IPS-20b (cell line): Measurements from ENCODE around the gene FOXP1.

Source experiments
- H3K27ac ChIP-seq: one replicate; pipeline ENCODE4 v1.5.1; 2013; ENCODE audit warnings: low read length
- H3K27me3 ChIP-seq: 2 replicates; pipeline ENCODE4 v1.6.1; 2013; ENCODE audit warnings: mild to moderate bottlenecking, low read length, inconsistent platforms; ENCODE audit not compliant: insufficient read depth
- H3K36me3 ChIP-seq: 2 replicates; pipeline ENCODE4 v1.6.1; 2013; ENCODE audit warnings: low read depth, mild to moderate bottlenecking, inconsistent platforms, low read length, moderate library complexity; ENCODE audit not compliant: insufficient read depth
- H3K4me1 ChIP-seq: 2 replicates; pipeline ENCODE4 v1.6.1; 2013; ENCODE audit warnings: mild to moderate bottlenecking, control low read depth, inconsistent platforms, low read length, moderate library complexity; ENCODE audit not compliant: insufficient read depth
- H3K4me3 ChIP-seq: 2 replicates; pipeline ENCODE4 v1.5.1; 2013; ENCODE audit warnings: mild to moderate bottlenecking, low read length, inconsistent platforms
- H3K9ac ChIP-seq: 2 replicates; pipeline ENCODE4 v1.6.1; 2013; ENCODE audit warnings: low read depth, mild to moderate bottlenecking, inconsistent platforms, low read length, moderate library complexity
- H3K9me3 ChIP-seq: 2 replicates; pipeline ENCODE4 v1.6.1; 2013; ENCODE audit warnings: mild to moderate bottlenecking, low read depth, low read length, inconsistent platforms; ENCODE audit not compliant: insufficient read depth

FOXP1 gene

GRCh38 chr3:71606582-71606981 lies 23.1 kb upstream of the FOXP1 start:
- Histone ChIP-seq H3K36me3 (no peaks in the 10 kb centered on the region), H3K9ac (no peak overlapping the region), H3K27ac (no peak overlapping the region), H3K4me1 (no peaks in the 10 kb centered on the region), H3K4me3 (no peak overlapping the region), H3K27me3 (no peaks in the 10 kb centered on the region), H3K9me3 (no peaks in the 10 kb centered on the region)

GRCh38 chr3:71602256-71602655 lies 18.7 kb upstream of the FOXP1 start:
- H3K9me3 ChIP-seq = no peaks in the 10 kb centered on the region
- no peak overlapping the region for H3K9ac ChIP-seq
- H3K4me1 ChIP-seq = no peaks in the 10 kb centered on the region
- no peak overlapping the region for H3K4me3 ChIP-seq
- no peaks in the 10 kb centered on the region for H3K36me3 ChIP-seq
- H3K27ac ChIP-seq = no peak overlapping the region
- no peaks in the 10 kb centered on the region for H3K27me3 ChIP-seq

- Histone ChIP-seq H3K27me3 (no peaks in the 10 kb centered on the region), H3K4me1 (no peaks in the 10 kb centered on the region), H3K36me3 (no peaks in the 10 kb centered on the region), H3K9ac (no peak overlapping the region), H3K4me3 (no peak overlapping the region), H3K9me3 (peaks cover 4% of the 10 kb centered on the region; the same call in 1 of the 2 replicates), H3K27ac (no peak overlapping the region)
Measured at GRCh38 chr3:71601811-71602210, 18.3 kb upstream of the FOXP1 start.

GRCh38 chr3:71600646-71601288 lies 17.2 kb upstream of the FOXP1 start:
- no peaks in the 10 kb centered on the region for H3K4me1 ChIP-seq
- no peak overlapping the region for H3K9ac ChIP-seq
- H3K27me3 ChIP-seq = no peaks in the 10 kb centered on the region
- H3K4me3 ChIP-seq = no peak overlapping the region
- H3K36me3 ChIP-seq = no peaks in the 10 kb centered on the region
- H3K27ac ChIP-seq = no peak overlapping the region
- peaks cover 14% of the 10 kb centered on the region for H3K9me3 ChIP-seq

GRCh38 chr3:71599416-71599815 lies 15.9 kb upstream of the FOXP1 start:
- no peak overlapping the region for H3K9ac ChIP-seq
- H3K4me1 ChIP-seq = no peaks in the 10 kb centered on the region
- no peaks in the 10 kb centered on the region for H3K27me3 ChIP-seq
- H3K4me3 ChIP-seq = no peak overlapping the region
- no peaks in the 10 kb centered on the region for H3K36me3 ChIP-seq
- peaks cover 15% of the 10 kb centered on the region for H3K9me3 ChIP-seq
- H3K27ac ChIP-seq = no peak overlapping the region

- Histone ChIP-seq H3K36me3 (no peaks in the 10 kb centered on the region), H3K27ac (no peak overlapping the region), H3K9me3 (peaks cover 15% of the 10 kb centered on the region), H3K27me3 (no peaks in the 10 kb centered on the region), H3K9ac (no peak overlapping the region), H3K4me1 (no peaks in the 10 kb centered on the region), H3K4me3 (no peak overlapping the region)
Measured at GRCh38 chr3:71598292-71598691, 14.8 kb upstream of the FOXP1 start.

GRCh38 chr3:71597286-71597685 lies 13.8 kb upstream of the FOXP1 start:
- Histone ChIP-seq H3K4me1 (no peaks in the 10 kb centered on the region), H3K36me3 (no peaks in the 10 kb centered on the region), H3K4me3 (no peak overlapping the region), H3K9me3 (peaks cover 15% of the 10 kb centered on the region), H3K9ac (no peak overlapping the region), H3K27ac (no peak overlapping the region), H3K27me3 (no peaks in the 10 kb centered on the region)

- Histone ChIP-seq H3K27me3 (no peaks in the 10 kb centered on the region), H3K9me3 (peaks cover 15% of the 10 kb centered on the region), H3K27ac (no peak overlapping the region), H3K4me3 (no peak overlapping the region), H3K9ac (no peak overlapping the region), H3K36me3 (no peaks in the 10 kb centered on the region), H3K4me1 (no peaks in the 10 kb centered on the region)
Measured at GRCh38 chr3:71593106-71593505, 9.6 kb upstream of the FOXP1 start.

- no peaks in the 10 kb centered on the region; the same call in 1 of the 2 replicates for H3K27me3 ChIP-seq
- H3K4me3 ChIP-seq = no peak overlapping the region
- H3K36me3 ChIP-seq = no peaks in the 10 kb centered on the region
- H3K9ac ChIP-seq = no peak overlapping the region
- peaks cover 4% of the 10 kb centered on the region for H3K9me3 ChIP-seq
- no peak overlapping the region for H3K27ac ChIP-seq
- no peaks in the 10 kb centered on the region for H3K4me1 ChIP-seq
Measured at GRCh38 chr3:71591101-71591500, 7.6 kb upstream of the FOXP1 start.

- H3K36me3 ChIP-seq = no peaks in the 10 kb centered on the region
- H3K9me3 ChIP-seq = no peaks in the 10 kb centered on the region
- no peaks in the 10 kb centered on the region; the same call in 1 of the 2 replicates for H3K27me3 ChIP-seq
- H3K9ac ChIP-seq = no peak overlapping the region
- no peak overlapping the region for H3K27ac ChIP-seq
- H3K4me1 ChIP-seq = peaks cover 4% of the 10 kb centered on the region; the same call in 1 of the 2 replicates
- H3K4me3 ChIP-seq = no peak overlapping the region
Measured at GRCh38 chr3:71589132-71589531, 5.6 kb upstream of the FOXP1 start.

- no peaks in the 10 kb centered on the region for H3K36me3 ChIP-seq
- peaks cover 4% of the 10 kb centered on the region; the same call in 1 of the 2 replicates for H3K4me1 ChIP-seq
- H3K9ac ChIP-seq = no peak overlapping the region
- H3K27ac ChIP-seq = no peak overlapping the region
- no peaks in the 10 kb centered on the region for H3K9me3 ChIP-seq
- H3K27me3 ChIP-seq = no peaks in the 10 kb centered on the region; the same call in 1 of the 2 replicates
- H3K4me3 ChIP-seq = no peak overlapping the region
Measured at GRCh38 chr3:71587958-71588357, 4.4 kb upstream of the FOXP1 start.

GRCh38 chr3:71586810-71587242 lies 3.3 kb upstream of the FOXP1 start:
- peaks cover 10% of the 10 kb centered on the region; the same call in 1 of the 2 replicates for H3K27me3 ChIP-seq
- peaks cover 4% of the 10 kb centered on the region; the same call in 1 of the 2 replicates for H3K4me1 ChIP-seq
- no peaks in the 10 kb centered on the region for H3K36me3 ChIP-seq
- no peak overlapping the region for H3K4me3 ChIP-seq
- H3K9me3 ChIP-seq = no peaks in the 10 kb centered on the region
- no peak overlapping the region for H3K27ac ChIP-seq
- H3K9ac ChIP-seq = no peak overlapping the region
